ENCODE results near the gene ARL8B. TPM values are rescaled to one million over a fixed set of nuclear protein-coding genes. Genes with fewer than 3 reads are reported as not detected.

Gene ARL8B
- total RNA-seq, 2 experiments from 2014 or later, result 33.9 to 38.9 TPM

DNA sequence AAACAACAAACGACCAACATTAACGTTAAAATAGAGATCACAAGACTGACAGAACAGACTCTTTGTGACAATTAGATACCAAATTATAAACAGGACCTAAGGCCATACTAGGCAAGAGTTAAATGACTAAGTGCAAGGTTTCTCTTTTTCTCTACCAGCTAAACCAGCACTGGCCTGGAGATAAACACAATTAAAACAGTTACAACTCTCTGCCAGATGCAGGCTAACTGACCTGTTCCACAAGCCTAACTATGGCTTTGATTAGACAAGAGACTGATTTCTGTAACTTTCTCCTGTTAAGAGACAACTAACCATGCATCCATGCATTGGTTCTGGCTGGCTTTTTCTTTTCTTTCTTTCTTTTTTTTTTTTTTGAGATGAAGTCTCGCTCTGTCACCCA lies 1.6 kb upstream of the ARL8B start:
- Mint-ChIP-seq H3K27me3 (no peaks in the 10 kb centered on the region), H3K4me1 (ENCODE audit: low read depth) (peaks cover 23% of the 10 kb centered on the region), H3K4me3 (no peak overlapping the region), H3K36me3 (ENCODE audit: low read depth) (peaks cover 6% of the 10 kb centered on the region), H3K27ac (no peak overlapping the region), H3K9me3 (no peaks in the 10 kb centered on the region)
- CTCF ChIA-PET, result interaction anchor here (1.4 kb wide), 1 partner anchor 20 kb away, joined by 4 read pairs; no protein-coding TSS in a partner anchor
- ATAC-seq (no peak), DNase-seq (no peak)
- intact Hi-C loops (cut with micrococcal nuclease), result loop anchor here (5.0 kb wide), 1 partner anchor 72 kb away; no protein-coding TSS in a partner anchor
- TF ChIP-seq, protein P1, sequence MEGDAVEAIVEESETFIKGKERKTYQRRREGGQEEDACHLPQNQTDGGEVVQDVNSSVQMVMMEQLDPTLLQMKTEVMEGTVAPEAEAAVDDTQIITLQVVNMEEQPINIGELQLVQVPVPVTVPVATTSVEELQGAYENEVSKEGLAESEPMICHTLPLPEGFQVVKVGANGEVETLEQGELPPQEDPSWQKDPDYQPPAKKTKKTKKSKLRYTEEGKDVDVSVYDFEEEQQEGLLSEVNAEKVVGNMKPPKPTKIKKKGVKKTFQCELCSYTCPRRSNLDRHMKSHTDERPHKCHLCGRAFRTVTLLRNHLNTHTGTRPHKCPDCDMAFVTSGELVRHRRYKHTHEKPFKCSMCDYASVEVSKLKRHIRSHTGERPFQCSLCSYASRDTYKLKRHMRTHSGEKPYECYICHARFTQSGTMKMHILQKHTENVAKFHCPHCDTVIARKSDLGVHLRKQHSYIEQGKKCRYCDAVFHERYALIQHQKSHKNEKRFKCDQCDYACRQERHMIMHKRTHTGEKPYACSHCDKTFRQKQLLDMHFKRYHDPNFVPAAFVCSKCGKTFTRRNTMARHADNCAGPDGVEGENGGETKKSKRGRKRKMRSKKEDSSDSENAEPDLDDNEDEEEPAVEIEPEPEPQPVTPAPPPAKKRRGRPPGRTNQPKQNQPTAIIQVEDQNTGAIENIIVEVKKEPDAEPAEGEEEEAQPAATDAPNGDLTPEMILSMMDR (IDR thresholded peaks at IDR 0.05), result no peak
- POLR2A ChIA-PET, result no interaction called here

DNA sequence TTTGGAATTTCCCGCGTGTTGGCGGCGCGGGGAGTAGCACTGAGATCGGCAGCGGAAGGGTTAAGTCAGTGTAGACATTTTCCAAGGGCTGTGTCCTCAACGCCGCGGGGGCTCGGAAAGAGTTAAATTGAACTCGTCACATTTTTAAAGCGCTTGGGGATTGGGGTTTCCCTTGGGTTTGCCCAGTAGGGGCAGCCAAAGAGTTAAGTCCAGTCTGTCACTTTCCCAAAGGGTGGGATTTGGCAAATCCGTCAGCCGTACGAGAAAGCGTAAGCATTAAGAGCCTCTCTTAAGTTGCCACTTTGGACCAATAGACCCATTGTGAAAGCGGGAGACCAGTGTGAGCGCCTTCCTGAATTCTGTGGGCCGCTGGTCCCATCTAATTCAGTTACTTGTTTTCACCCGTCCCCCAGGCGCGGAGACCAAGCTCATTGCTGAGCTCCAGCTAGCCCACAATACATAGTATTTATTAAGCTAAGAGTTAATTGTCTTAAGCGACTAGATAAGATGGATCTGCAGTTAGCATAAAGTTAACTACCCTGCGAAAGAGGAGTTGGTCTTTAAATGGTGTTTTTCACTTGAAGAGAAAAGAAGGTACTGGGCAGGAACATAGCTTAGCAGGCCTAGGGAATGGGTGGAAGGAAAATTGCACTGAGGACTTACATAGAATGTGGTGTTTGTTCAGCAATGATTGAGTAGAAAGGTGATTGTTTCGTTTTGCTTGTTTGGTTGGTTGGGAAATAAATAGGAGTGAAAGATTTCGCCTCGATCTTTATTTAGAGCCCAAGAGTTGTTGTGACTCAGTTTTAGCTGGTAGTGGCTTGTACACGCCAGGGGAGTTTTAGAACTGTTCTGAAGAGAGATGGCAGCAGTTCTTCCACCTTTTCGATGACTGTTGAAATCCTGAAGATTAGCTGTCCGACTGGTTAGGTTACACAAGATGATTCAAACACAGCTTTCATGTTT lies 932 bp downstream of the ARL8B start:
- ChIA-PET CTCF (interaction anchor here (0.6 to 2.8 kb wide), 15 partner anchors 15 to 772 kb away, joined by 3 to 9 read pairs (median 4); partner anchors contain the start of gene BHLHE40), POLR2A (interaction anchor here (0.8 to 6.1 kb wide), 12 partner anchors 8 to 279 kb away, joined by 3 to 36 read pairs (median 5); partner anchors contain the start of genes BHLHE40 and EDEM1)
- H3K27me3 Mint-ChIP-seq, result no peaks in the 10 kb centered on the region
- intact Hi-C loops (cut with micrococcal nuclease), result loop anchor here (5.0 kb wide), 1 partner anchor 69 kb away; no protein-coding TSS in a partner anchor
- TF ChIP-seq, protein P1 (IDR thresholded peaks at IDR 0.05), result no peak
- H3K27ac Mint-ChIP-seq, result peak overlapping the region; percentile 92
- peaks cover 45% of the 10 kb centered on the region for H3K4me1 Mint-ChIP-seq (ENCODE audit: low read depth)
- ATAC-seq (peak; percentile 17), DNase-seq (no peak)
- peak overlapping the region; percentile 86 for H3K4me3 Mint-ChIP-seq
- peaks cover 10% of the 10 kb centered on the region for H3K36me3 Mint-ChIP-seq (ENCODE audit: low read depth)
- H3K9me3 Mint-ChIP-seq, result no peaks in the 10 kb centered on the region

DNA sequence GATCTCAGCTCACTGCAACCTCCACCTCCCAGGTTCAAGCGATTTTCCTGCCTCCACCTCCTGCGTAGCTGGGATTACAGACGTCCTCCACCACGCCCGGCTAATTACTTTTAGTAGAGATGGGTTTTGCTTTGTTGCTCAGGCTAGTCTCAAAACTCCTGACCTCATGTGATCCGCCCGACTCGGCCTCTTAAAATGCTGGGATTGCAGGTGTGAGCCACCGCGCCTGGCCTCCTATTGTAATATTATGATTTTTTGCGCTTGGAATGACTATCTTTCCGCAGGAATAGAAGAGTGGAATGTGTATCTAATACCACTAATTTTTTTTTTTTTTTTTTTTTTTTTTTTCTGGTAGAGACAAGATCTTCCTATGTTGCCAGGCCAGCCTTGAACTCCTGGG lies 1.8 kb downstream of the ARL8B start:
- ATAC-seq, result no peak
- no peaks in the 10 kb centered on the region for H3K9me3 Mint-ChIP-seq
- H3K4me1 Mint-ChIP-seq (ENCODE audit: low read depth), result peaks cover 50% of the 10 kb centered on the region
- H3K27me3 Mint-ChIP-seq, result no peaks in the 10 kb centered on the region
- H3K27ac Mint-ChIP-seq, result peak overlapping the region; percentile 45
- H3K4me3 Mint-ChIP-seq, result peak overlapping the region; percentile 86
- TF ChIP-seq, protein P1 (IDR thresholded peaks at IDR 0.05), result no peak
- POLR2A ChIA-PET, result interaction anchor here (0.9 to 6.1 kb wide), 9 partner anchors 9 to 280 kb away, joined by 3 to 36 read pairs (median 5); partner anchors contain the start of genes BHLHE40 and EDEM1
- H3K36me3 Mint-ChIP-seq (ENCODE audit: low read depth), result peaks cover 14% of the 10 kb centered on the region
- CTCF ChIA-PET, result interaction anchor here (0.6 to 3.9 kb wide), 11 partner anchors 12 to 412 kb away, joined by 3 to 18 read pairs (median 5); no protein-coding TSS in a partner anchor
- DNase-seq, result no peak
- intact Hi-C loops (cut with micrococcal nuclease), result loop anchor here (5.0 kb wide), 1 partner anchor 68 kb away; no protein-coding TSS in a partner anchor

DNA sequence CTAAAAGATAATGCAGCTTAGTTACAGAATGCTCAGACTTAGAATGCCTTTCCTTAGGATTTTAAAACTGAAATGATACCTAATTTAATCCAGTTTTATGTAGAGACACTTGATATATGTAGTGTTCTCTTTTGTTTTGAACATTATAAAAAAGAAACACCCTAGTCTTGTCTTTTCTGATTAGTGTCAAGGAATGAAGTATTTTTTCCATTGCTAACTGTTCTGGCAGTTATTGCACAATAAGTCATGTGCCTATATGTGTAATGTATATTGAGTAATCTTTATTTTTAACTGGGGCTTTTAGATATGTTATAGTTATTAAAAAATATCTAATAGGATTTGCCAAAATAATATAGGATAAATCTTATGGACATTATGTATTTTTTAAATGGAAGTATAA lies 4.5 kb downstream of the ARL8B start:
- ChIA-PET POLR2A (interaction anchor here (1.3 to 6.1 kb wide), 2 partner anchors 10 to 62 kb away, joined by 4 to 34 read pairs; partner anchors contain the start of gene EDEM1), CTCF (interaction anchor here (1.2 to 3.9 kb wide), 2 partner anchors 9 to 104 kb away, joined by 3 to 18 read pairs; no protein-coding TSS in a partner anchor)
- intact Hi-C loops (cut with micrococcal nuclease), result no loop called here
- DNase-seq, result no peak
- ATAC-seq, result no peak
- Mint-ChIP-seq H3K4me3 (no peak overlapping the region), H3K36me3 (ENCODE audit: low read depth) (peaks cover 14% of the 10 kb centered on the region), H3K27me3 (no peaks in the 10 kb centered on the region), H3K27ac (peak overlapping the region; percentile 49), H3K4me1 (ENCODE audit: low read depth) (peaks cover 55% of the 10 kb centered on the region), H3K9me3 (no peaks in the 10 kb centered on the region)
- TF ChIP-seq, protein P1 (IDR thresholded peaks at IDR 0.05), result no peak
